Body of pancreas (tissue), 4 donors: ENCODE measurements around the gene C1QTNF6. TPM values are rescaled to one million over a fixed set of nuclear protein-coding genes. Genes with fewer than 3 reads are reported as not detected.

Experiments
- ATAC-seq: fragments of 150-250 bp; one replicate; pipeline ENCODE4 v1.9.1; 2016
- DNase-seq, 4 donors: peaks; one replicate each; pipeline ENCODE4 v3.0.0-alpha.2; 2019
- H3K27ac ChIP-seq, 4 donors: fragments of 200-600 bp; sonication (generic); 1 replicate in 3 of 4; 2 replicates in 1 of 4; pipeline versions ENCODE4 v1.5.1 to v1.6.1; 2016 to 2019; ENCODE audit warnings: mild to moderate bottlenecking in 1 of 4, mixed read lengths in 1 of 4, moderate library complexity in 1 of 4
- H3K27me3 ChIP-seq, 2 donors: fragments of 200-600 bp; sonication (generic); one replicate each; pipeline ENCODE4 v1.6.0; 2016; ENCODE audit warnings: mild to moderate bottlenecking in 1 of 2
- H3K36me3 ChIP-seq, 2 donors: fragments of 200-600 bp; sonication (generic); replicated peaks in 1 of 2; 2 replicates each; pipeline ENCODE4 v1.5.1; 2016; ENCODE audit warnings: low read depth in 2 of 2; ENCODE audit not compliant: insufficient read depth in 1 of 2
- H3K4me1 ChIP-seq: fragments of 200-600 bp; sonication (generic); one replicate; pipeline ENCODE4 v1.6.0; 2016
- H3K4me3 ChIP-seq, 2 donors: fragments of 200-600 bp; sonication (generic); 1 replicate in 1 of 2; 2 replicates in 1 of 2; pipeline ENCODE4 v1.5.1; 2016 to 2019
- H3K9me3 ChIP-seq, 3 donors: fragments of 200-600 bp; sonication (generic); 1 replicate in 2 of 3; 2 replicates in 1 of 3; pipeline ENCODE4 v1.5.1; 2016
- POLR2A ChIP-seq, 3 donors: fragments of 450-650 bp; IDR thresholded peaks; one replicate each; pipeline ENCODE4 v1.6.1; 2016; ENCODE audit warnings: antibody characterized with exemption in 3 of 3, mild to moderate bottlenecking in 2 of 3
- WGBS, 2 donors: methylation state at CpG; one replicate each; pipeline ENCODE4 v1.1.5; 2017; 5-methylcytosine and 5-hydroxymethylcytosine counted together
- intact Hi-C: fragments of 100-400 bp; cut with DNase I; formaldehyde crosslinking; loops from one replicate; pipeline ENCODE4 v1.15.1; 2023
- total RNA-seq, 2 donors: library from RNA; depleted of rRNA; stranded (reverse); fragments of >200 nt; gene quantifications; one replicate each; pipeline ENCODE4 v1.1.0, GENCODE V29; 2016
- TF ChIP-seq, protein P1 (sequence below), 7 experiments: fragments of 450-650 bp in 4 of 7; fragments of 200-600 bp in 3 of 7; sonication (generic) in 3 of 7; IDR thresholded peaks; one replicate each; pipeline ENCODE4 v1.5.1; 2016 to 2019; ENCODE audit warnings: antibody characterized with exemption in 7 of 7

Gene C1QTNF6
- total RNA-seq, 2 donors from 2014 or later = 2.0 to 4.7 TPM

DNA sequence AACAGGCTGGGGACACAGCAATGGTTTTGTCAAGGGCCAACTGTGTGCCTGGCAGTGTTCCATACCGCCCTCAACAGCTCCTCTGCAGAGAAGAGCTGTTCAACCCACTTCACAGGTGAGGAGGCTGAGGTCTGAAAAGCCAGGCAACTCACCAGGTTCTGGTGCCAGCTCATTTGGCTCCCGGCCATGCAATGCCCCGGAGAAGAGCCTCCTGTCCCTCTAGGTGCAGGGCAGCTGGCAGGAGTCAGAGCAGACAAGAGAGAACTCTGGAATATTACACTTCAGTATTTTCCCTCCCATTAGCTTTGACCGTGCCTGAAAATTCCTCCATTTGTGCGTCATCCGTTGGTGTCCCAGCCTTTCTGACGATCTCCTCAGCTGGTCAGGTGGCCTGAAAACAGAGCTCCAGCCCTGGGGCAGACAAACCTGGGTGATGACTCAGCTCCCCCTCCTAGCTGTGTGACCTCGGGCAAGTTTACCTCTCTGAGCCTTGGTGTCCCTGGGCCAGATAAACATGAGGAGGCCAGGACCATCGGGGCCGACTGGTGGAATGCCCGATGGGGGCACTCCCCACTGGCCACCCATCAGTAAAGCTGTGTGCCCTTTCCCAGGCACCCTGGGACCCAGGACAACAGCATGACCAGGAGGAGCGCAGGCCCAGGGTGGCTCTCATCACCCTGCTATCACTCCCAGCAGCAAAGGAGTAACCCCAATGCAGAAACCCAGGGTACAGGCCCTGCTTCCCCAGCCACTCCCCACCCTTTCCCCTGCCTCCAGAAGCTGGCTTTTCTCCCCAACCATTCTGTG, 9.6 kb upstream of the C1QTNF6 start:
- WGBS, 2 donors = 33 to 48% methylated on average over 7 to 12 of the region's 12 CpGs
- DNase-seq (peak; percentile 54 to 84 (median 62)), ATAC-seq (peak; percentile 11)
- H3K9me3 ChIP-seq = no peaks in the 10 kb centered on the region
- intact Hi-C loops = no loop called here
- peak overlapping the region; percentile 70 to 94 (median 88) for H3K27ac ChIP-seq
- H3K36me3 ChIP-seq = no peaks in the 10 kb centered on the region
- H3K27me3 ChIP-seq = no peaks in the 10 kb centered on the region
- H3K4me1 ChIP-seq = peaks cover 31% of the 10 kb centered on the region
- no peak for TF ChIP-seq POLR2A (IDR thresholded peaks at IDR 0.05)
- TF ChIP-seq, protein P1, sequence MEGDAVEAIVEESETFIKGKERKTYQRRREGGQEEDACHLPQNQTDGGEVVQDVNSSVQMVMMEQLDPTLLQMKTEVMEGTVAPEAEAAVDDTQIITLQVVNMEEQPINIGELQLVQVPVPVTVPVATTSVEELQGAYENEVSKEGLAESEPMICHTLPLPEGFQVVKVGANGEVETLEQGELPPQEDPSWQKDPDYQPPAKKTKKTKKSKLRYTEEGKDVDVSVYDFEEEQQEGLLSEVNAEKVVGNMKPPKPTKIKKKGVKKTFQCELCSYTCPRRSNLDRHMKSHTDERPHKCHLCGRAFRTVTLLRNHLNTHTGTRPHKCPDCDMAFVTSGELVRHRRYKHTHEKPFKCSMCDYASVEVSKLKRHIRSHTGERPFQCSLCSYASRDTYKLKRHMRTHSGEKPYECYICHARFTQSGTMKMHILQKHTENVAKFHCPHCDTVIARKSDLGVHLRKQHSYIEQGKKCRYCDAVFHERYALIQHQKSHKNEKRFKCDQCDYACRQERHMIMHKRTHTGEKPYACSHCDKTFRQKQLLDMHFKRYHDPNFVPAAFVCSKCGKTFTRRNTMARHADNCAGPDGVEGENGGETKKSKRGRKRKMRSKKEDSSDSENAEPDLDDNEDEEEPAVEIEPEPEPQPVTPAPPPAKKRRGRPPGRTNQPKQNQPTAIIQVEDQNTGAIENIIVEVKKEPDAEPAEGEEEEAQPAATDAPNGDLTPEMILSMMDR (IDR thresholded peaks at IDR 0.05) = no peak
- no peak overlapping the region for H3K4me3 ChIP-seq

DNA sequence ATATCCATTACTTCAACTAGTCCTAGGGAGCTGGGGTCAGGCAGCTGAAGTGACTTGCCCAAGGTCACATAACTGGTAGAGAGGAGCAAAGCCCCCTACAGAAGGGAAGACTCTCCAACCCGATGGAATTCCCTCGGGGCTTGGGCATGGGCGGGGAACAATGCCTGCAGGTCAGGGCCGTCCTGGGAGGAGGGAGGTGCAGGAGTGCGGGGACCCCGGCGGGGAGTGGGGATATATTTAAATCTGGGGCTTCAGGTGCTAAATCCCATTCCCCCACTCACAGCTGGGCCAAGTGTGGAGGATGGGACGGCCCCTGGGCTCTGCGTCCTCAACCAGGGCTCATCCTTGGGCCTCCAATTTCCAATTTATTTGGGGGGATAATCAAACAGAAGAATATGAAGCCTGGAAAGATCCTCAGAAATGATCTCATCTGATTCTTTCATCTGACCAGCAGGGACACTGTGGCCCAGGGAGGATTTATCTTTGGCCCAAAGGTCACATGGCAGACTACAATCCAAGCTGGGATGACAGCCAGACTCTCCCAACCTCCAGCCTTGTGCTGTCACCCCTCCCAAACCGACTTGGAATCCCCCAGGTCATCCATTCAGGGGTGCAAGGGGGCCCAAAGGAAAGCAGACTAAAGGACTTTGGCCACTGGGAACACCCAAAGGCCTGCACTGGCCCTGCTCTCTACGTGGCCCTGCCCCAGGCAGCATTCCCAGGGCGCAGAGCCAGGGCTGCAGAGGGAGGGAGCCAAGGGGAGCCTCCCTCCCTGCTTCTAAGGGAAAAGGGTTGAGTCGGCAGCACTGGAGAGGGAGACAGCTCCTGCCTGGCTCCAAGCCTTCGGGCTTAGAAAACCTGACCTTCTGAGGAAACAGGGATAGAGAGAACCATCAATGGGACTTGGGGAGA, 8.7 kb upstream of the C1QTNF6 start:
- ATAC-seq (peak; percentile 47), DNase-seq (peak; percentile 83 to 91 (median 87))
- no peak for TF ChIP-seq POLR2A (IDR thresholded peaks at IDR 0.05)
- TF ChIP-seq, protein P1 (IDR thresholded peaks at IDR 0.05) = peak in 6 of 7 experiments; percentile 5 to 43 (median 27)
- Histone ChIP-seq H3K4me3 (no peak overlapping the region), H3K36me3 (no peaks in the 10 kb centered on the region), H3K27me3 (no peaks in the 10 kb centered on the region), H3K27ac (peak overlapping the region; percentile 70 to 94 (median 88)), H3K4me1 (peaks cover 31% of the 10 kb centered on the region), H3K9me3 (no peaks in the 10 kb centered on the region)
- intact Hi-C loops = no loop called here
- 43 to 53% methylated on average over 14 of the region's 14 CpGs for WGBS, 2 donors

DNA sequence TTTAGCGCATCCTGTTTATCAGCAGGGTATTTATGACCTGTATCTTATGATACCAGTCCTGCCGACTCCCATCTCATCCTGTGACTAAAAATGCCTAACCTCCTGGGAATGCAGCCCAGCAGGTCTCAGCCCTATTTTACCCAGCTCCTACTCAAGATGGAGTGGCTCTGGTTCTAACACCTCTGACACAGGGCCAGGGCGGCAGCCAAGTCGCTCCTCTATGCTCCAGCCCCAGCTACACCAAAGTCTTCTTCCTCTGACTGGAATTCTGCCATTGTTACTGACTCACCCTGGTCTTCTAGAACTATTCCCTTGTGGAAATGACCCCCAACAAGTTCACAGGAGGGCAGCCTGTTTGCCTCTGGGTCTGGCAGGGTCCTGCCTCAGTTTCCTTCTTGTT, 7.9 kb upstream of the C1QTNF6 start:
- no peaks in the 10 kb centered on the region for H3K9me3 ChIP-seq
- no peaks in the 10 kb centered on the region for H3K36me3 ChIP-seq
- intact Hi-C loops = no loop called here
- no peak for DNase-seq
- no peak for ATAC-seq
- H3K27ac ChIP-seq = peak overlapping the region in 2 of 4 donors; percentile 70 to 85
- no peaks in the 10 kb centered on the region for H3K27me3 ChIP-seq
- no peak overlapping the region for H3K4me3 ChIP-seq
- no peak for TF ChIP-seq POLR2A (IDR thresholded peaks at IDR 0.05)
- TF ChIP-seq, protein P1 (IDR thresholded peaks at IDR 0.05) = no peak
- 84 to 96% methylated on average over 4 of the region's 4 CpGs for WGBS, 2 donors
- H3K4me1 ChIP-seq = peaks cover 31% of the 10 kb centered on the region

DNA sequence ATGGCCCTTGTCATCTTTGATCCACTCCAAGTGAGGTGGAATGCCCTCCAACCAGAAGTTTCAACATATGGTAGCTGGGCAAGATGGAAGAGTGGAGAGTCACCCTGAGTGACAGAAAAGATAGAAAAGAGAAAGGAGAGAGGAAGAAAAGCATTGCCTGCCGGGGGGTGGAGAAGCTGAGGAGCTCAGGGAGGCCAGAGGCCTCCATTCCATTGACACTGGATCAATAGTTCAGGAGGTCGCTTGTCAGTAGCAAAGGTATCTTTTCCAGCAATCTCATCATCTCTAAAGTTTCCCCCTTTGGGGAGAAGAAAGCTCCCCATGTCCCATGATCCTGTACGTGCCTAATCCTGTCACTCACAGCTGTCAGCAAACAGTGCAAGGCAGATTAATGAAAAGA, 6.7 kb upstream of the C1QTNF6 start:
- no peak for ATAC-seq
- DNase-seq = no peak
- H3K9me3 ChIP-seq = no peaks in the 10 kb centered on the region
- no peaks in the 10 kb centered on the region for H3K36me3 ChIP-seq
- peaks cover 28% of the 10 kb centered on the region for H3K4me1 ChIP-seq
- intact Hi-C loops = no loop called here
- 71 to 73% methylated on average over 3 of the region's 3 CpGs for WGBS, 2 donors
- TF ChIP-seq, protein P1 (IDR thresholded peaks at IDR 0.05) = no peak
- TF ChIP-seq POLR2A (IDR thresholded peaks at IDR 0.05) = no peak
- H3K27ac ChIP-seq = no peak overlapping the region
- no peak overlapping the region for H3K4me3 ChIP-seq
- H3K27me3 ChIP-seq = no peaks in the 10 kb centered on the region
